HTERT RPE-1 (cell line): ENCODE measurements around the gene STK25.

ENCODE experiments used
- in situ Hi-C: fragments of 300-500 bp; cut with MboI; formaldehyde crosslinking; loops from 4 replicates; pipeline ENCODE4 v1.14.3; 2020; ENCODE audit warnings: low sequenced_read_pairs

STK25 gene

GRCh38 chr2:241508240-241509154, at the start of gene STK25:
Gene STK25 (minus strand): TSS chr2:241508584. CDS start chr2:241508035, 549 bp downstream.
- in situ Hi-C loops: no loop called here

DNA sequence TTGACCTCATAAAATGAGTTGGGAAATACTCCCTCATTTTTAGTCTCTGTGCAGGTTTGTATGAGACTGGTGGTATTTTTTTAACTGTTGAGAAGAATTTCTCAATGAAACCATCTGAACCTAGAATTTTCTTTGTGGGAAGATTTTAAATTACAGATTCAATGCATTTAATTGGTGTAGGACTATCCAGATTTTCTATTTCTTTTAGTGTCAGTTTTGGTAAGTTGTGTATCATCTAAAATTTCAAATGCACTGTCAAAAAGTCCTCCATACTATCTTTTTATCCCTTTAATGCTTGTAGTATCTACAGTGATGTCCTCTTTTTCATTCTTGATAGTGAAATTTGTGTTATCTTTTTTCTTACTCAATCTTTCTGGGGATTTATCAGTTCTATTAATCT, 48.4 kb upstream of the STK25 start:
- in situ Hi-C loops: no loop called here

- in situ Hi-C loops: no loop called here
Observed at GRCh38 chr2:241555711-241556110, 47.3 kb upstream of the STK25 start.

GRCh38 chr2:241554610-241555322, 46.4 kb upstream of the STK25 start:
- in situ Hi-C loops: no loop called here

DNA sequence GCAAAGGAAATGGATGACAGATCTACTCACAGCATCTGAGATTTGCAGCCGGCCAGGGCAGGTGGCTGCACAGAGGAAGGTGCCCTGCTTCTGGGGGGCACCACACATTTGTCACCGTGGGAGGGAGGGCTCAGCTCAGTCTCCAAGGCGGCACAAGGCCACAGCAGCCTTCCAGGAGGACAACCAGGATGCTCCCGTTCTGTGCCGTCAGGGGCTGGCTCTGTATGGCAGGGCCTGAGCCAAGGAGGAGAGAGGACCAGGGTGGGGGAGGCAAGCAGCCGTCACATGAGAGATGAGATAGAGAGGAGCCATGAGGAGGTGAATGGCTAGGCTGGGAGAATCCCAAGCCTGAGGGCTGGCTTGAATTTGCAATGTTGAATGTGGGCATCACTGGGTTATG, 45.6 kb upstream of the STK25 start:
- in situ Hi-C loops: no loop called here

DNA sequence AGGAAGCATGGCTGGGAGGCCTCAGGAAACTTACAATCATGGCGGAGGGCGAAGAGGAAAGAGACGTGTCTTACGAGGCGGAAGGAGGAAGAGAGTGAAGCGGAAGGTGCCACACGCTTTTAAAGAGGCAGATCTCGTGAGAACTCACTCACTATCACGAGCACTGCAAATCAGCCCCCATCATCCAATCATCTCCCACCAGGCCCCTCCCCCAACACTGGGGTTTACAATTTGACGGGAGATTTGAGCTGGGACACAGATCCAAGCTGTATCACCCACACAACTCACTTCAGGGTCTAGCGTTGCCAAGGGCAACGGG, 45.1 kb upstream of the STK25 start:
- in situ Hi-C loops: no loop called here

DNA sequence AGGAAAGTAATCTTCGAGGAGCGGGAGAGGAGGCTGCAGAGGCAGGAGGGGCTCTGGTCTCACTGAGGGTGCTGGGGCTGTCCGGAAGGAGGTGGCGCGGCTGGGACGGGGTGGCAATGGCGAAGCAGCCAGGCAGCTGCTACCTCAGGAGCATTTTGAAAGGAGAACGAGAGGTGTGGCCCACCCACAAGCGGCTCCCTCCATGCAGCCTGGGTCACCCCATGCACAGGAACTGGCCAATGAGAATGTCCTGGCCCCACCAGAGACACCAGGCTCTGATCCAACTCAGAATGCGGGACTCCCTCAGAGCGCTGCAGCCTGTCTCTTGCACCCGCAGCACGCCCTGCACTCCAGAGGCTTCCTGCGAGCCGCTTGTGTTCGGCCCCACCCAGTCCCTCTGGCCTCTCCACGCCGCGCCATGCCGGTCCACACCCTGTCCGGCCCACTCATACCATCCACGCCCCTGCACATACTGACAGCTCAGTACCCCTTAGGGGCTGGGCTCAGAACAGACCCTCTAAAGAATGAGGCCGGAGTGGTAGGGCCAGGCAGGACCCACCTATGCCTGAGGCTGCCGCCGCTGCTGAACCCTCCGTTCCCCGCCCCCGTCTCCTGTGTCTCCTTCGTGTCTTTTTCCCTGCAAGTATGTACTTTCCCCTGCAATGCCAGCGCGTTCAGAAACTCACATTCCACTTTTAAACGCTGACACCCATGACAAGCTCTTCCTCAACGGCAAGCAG, 43.8 kb upstream of the STK25 start:
- in situ Hi-C loops: no loop called here

DNA sequence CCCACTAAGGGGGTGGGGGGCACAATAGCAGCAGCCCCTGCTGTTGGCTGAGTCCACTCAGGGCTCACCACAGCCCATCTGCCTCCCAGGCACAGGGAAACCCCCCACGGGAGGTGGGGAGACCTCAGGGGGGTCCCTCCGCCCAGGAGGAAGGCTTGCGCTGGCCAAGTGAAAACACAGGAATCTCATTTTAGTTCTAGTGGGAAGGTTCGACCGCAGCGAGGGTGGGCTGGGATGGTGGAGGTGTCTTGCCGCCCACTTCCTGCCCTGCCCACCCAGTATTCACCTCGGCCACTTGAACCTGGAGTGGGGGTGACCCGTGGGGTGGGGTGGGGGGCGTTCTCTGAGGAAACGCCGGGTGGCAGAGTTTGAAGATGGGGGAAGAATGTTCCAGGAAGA, 43.2 kb upstream of the STK25 start:
- in situ Hi-C loops: no loop called here

DNA sequence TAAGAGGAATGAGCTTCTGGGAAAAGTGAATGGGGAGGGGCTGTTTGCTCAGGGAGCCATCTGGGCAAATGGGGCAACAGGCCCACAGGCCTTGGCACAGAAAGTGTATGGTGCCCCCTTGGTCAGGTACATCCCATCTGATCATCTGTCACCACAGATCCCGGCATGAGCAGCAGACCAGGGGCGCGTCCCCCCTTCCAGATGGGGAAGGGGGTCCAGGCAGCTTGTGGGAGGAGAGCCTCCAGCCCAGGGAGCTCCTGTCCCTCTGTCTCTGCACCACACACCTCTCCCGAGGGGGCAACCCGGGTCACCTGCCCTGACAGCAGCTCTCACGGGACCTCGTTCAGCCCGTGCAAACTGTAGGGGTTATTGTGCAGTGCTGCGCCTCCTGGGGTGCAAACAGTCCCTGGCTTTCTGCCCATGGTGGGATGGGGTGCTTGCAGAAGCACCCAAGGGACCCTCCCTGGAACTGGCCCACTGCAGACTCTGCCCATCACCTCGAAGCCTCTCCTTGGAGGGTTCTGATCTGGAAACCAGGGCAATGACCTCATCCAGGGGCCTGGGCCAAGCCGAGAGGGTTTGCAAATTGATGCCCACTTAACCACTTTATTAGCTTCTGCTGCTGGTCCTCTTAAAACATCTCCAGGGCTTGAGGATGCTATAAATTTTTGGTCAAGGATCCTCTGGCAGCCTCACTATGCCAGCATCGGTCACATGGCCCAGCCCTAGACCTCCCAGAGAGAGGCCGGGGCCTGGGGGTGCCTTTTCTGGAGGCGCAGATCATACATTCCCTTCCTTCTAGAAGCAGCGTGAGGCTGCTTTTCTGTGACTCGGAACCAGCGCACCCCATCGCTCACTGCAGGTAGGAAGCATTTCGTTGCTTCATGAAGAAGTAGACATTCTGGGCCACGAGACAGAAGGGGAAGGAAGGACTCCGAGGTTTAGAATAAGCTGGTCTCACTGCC, 42.5 kb upstream of the STK25 start:
- in situ Hi-C loops: no loop called here

GRCh38 chr2:241548451-241548835, 40.1 kb upstream of the STK25 start:
- in situ Hi-C loops: no loop called here

- in situ Hi-C loops: no loop called here
Observed at GRCh38 chr2:241547781-241548450, 39.5 kb upstream of the STK25 start.

DNA sequence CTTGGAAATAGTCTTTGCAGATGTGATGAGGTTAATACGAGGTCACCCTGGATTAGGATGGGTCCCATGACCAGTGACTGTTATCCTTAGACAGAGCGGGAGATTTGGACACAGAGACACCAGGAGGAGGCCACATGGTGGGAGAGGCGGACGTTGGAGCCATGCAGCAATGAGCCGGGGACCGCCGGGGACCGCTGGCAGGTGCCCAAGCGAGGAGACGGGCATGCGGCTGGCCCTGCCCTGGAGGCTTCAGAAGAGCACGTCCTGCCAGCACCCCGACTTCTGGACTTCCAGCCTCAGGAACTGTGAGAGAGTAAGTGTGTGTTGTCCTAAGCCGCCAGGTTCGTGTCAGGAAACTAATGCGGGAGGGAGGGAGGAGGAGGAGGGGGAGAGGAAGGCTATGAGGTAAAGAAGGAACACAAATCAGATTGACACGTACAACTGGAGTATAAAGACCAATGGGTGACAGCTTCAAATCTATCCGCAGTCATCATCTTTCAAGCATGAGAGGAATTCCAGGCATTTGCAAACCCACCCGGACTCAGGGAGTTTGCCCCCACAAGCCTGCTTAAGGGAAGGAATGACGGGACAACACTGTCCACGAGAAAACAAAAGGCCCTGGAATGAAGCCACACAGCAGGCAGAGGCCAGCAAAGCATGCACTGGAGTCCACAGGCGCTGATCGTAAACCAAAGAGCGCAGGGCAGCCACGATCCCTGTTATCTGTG, 38.6 kb upstream of the STK25 start:
- in situ Hi-C loops: no loop called here

DNA sequence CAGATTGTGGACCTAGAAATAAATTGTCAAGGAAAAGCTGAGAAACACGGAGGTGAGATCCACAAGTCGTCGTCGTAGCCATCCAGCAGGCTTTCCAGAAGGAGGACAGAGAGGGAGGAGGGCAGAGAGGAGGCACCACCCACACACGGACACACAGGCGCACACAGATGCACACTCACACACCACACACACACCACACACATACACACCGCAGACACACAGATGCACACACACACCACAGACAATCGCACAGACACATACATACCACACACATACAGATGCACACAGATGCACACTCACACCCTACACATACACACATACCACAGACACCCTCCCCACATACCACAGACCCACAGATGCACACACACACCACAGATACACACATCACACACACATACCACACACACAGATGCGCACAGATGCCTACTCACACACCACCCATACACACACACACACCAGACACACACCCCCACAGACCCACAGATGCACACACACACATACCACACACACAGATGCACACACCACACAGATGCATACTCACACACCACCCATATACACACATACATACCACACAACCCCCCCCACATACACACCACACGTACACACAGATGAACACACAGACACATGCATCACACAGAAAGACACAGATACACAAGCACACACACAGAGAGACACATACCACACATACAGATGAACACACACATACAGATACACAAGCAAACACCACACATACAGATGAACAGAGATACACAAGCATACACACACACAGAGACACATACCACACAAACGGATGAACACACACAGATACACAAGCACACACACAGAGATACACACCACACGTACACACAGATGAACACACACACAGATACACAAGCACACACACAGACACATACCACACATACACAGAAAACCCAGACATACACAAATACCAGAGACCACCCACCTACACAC, 37.4 kb upstream of the STK25 start:
- in situ Hi-C loops: no loop called here

DNA sequence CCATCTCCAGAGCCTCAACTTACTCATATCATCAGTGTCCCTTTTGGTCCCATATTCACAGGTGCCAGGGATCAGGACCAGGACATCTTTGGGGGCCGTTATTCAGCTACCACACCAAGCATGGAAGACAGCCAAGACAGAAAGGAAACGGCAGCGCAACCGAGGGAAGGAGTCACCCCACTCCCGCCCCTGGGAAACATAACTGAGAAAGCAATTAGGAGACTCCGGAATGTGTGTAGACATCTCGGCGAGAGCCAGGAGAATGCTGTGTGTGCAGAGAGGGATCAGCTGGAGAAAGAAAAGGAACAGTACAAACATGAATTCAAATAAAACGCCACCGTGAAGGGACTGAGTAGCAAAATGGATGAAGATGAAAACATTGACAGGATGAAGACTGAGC, 36.7 kb upstream of the STK25 start:
- in situ Hi-C loops: no loop called here

DNA sequence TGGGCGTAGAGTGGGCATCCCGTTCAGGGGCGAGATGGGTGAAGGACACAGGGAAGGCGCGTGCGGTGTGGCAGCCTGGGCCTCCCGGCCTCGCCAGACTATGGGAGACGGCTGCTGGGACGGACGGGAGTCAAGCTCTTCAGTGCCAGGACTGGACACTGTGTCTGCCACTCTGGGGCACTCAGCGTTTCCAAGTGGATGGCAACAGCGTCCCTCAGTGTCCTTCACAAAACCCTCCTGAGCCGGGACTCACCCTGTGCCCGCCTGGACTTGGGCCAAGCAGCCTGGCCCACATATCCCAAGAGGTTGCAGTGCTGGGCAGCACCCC, 33.9 kb upstream of the STK25 start:
- in situ Hi-C loops: no loop called here

- in situ Hi-C loops: no loop called here
Observed at GRCh38 chr2:241541564-241542277, 33.3 kb upstream of the STK25 start.

- in situ Hi-C loops: no loop called here
Observed at GRCh38 chr2:241540771-241541561, 32.6 kb upstream of the STK25 start.
